GM12865 (cell line): ENCODE results near the gene VEZT.

Experiments used
- DNase-seq: peaks from one replicate; pipeline ENCODE4 v3.0.0; 2010; ENCODE audit warnings: low read depth
- H3K4me3 ChIP-seq: 2 replicates; pipeline ENCODE4 v1.5.1; 2011; ENCODE audit warnings: mild to moderate bottlenecking, low read depth, low read length, control low read depth
- TF ChIP-seq, protein P1 (sequence below): IDR thresholded peaks from 2 replicates; pipeline ENCODE4 v1.5.1; 2011; ENCODE audit warnings: low read length, control low read depth, low read depth, inconsistent platforms; ENCODE audit not compliant: insufficient read depth; ENCODE audit errors: missing control alignments

VEZT gene

DNA sequence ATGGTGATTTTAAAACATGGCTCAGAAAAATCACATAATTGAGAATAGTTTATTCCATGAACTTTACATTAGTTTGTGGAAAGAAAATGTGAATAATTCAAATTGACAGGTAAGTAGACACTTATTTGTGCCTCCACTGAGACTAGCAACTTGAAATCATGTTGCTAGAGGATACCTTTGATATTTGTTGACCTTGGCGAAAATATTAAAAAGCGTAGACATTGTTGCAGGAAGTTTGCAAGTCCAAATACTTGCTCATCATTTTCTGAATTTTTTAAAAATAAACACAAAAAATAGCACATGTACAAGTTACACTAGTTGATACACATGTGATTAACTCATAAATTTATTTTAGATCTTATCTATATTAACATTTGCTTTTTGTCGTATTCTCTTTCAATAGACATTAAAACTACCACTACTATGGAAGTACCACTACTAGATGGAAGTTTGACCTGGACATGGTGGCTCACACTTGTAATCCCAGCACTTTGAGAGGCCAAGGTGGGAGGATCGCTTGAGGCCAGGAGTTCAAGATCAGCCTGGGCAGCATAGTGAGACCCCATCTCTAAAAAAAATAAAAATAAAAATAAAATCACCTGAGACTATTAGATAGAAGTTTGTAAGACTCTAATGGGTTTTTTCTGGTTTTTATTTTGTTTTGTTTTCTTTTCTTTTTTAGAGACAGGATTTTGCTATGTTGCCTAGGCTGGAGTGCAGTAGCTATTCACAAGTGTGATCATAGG lies 24.3 kb downstream of the VEZT start:
- TF ChIP-seq, protein P1, sequence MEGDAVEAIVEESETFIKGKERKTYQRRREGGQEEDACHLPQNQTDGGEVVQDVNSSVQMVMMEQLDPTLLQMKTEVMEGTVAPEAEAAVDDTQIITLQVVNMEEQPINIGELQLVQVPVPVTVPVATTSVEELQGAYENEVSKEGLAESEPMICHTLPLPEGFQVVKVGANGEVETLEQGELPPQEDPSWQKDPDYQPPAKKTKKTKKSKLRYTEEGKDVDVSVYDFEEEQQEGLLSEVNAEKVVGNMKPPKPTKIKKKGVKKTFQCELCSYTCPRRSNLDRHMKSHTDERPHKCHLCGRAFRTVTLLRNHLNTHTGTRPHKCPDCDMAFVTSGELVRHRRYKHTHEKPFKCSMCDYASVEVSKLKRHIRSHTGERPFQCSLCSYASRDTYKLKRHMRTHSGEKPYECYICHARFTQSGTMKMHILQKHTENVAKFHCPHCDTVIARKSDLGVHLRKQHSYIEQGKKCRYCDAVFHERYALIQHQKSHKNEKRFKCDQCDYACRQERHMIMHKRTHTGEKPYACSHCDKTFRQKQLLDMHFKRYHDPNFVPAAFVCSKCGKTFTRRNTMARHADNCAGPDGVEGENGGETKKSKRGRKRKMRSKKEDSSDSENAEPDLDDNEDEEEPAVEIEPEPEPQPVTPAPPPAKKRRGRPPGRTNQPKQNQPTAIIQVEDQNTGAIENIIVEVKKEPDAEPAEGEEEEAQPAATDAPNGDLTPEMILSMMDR, result no peak
- no peak overlapping the region for H3K4me3 ChIP-seq
- no peak for DNase-seq

DNA sequence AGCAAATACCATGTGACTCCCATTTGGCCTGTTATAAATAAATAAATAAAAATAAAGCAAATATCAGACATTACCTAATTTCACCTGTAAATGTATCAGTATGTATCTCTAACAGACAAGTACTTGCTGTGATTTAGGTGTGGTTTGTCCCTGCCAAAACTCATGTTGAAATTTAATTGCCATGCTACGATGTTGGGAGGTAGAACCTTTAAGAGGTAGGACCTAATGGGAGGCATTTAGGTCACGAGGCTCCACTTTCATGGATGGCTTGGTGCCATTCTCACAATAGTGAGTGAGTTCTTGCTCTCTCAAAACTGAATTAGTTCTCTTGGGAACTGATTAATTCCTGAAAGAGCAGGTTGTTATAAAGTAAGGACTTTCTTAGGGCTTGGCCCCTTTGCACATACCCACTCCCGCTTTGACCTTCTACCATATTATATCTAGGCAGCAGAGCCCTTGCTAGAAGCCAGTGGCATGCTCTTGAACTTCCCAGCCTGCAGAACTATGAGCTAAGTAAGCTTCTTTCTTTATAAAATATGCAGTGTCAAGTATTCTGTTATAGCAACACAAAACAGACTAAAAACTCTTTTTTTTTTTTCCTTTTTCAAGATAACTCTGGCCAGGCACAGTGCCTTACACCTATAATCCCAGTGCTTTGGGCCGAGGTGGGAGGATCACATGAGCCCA lies 26.0 kb downstream of the VEZT start:
- H3K4me3 ChIP-seq, result no peak overlapping the region
- no peak for DNase-seq
- TF ChIP-seq, protein P1, result no peak

DNA sequence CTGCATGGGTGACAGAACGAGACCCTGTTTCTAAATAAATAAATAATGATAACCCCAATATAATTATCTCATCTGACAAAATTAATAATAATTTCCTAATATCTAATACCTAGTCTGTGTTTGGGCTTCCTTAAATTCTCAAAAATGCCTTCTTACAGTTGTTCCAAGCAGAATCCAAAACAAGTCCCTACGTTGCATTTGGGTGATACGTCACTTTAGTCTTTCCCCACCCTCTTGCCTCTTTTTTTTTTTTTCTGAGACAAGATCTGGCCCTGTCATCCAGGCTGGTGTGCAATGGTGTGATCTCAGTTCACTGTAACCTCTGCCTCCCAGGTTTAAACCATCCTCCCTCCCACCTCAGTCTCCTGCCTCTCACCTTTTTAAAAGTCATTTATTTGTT lies 26.7 kb downstream of the VEZT start:
- no peak for DNase-seq
- no peak overlapping the region for H3K4me3 ChIP-seq
- TF ChIP-seq, protein P1, result no peak

DNA sequence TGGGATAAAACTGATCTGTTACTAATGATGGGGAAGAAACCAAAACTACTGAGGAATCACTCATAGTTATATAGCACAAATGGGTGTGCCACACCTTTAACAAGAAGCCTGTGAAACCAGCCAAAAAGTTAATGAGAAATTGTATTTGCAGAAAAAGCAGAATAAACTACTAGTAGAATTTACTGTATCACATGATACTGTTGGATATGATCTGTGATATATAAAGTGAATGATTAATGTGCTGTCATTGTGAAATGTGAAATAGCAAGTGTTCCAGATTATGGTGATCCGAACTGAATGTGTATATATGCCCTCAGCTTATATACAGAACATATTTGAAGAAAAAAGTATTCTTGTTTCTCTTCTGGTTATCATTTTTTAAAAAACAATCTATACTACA lies 30.5 kb downstream of the VEZT start:
- H3K4me3 ChIP-seq, result no peak overlapping the region
- DNase-seq, result no peak
- TF ChIP-seq, protein P1, result no peak

DNA sequence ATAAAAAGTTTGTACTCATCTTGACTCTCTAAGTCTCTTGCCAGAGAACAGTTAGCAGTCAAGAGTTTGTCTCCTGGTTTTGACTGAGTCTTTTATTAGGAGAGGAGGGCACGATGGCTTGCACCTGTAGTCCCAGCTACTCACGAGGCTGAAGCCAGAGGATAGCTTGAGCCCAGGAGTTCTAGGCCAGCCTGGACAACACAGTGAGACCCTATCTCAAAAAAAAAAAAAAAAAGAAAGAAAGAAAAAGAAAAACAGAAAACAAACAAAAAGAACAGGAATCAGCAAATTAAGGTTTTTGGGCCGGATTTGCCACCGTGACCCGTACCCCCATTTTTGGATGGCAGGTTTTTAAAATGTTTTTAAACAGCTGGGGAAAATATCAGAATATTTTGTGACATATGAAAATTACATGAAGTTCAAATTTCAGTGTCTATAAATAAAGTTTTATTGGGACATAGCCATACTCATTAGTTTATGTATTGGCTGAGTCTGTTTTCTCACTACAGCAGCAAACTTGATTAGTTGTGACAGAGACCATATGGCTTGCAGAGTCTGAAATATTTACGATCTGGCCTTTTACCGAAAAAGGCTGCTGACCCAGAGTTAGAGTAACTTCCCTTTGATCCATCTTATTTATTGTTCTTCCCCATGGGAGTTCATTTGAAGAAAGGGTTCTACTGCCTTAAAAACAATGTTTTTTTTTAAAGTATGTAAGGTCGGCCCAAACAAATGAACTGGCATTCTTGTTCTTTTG lies 31.2 kb downstream of the VEZT start:
- no peak for DNase-seq
- H3K4me3 ChIP-seq, result no peak overlapping the region
- TF ChIP-seq, protein P1, result no peak

DNA sequence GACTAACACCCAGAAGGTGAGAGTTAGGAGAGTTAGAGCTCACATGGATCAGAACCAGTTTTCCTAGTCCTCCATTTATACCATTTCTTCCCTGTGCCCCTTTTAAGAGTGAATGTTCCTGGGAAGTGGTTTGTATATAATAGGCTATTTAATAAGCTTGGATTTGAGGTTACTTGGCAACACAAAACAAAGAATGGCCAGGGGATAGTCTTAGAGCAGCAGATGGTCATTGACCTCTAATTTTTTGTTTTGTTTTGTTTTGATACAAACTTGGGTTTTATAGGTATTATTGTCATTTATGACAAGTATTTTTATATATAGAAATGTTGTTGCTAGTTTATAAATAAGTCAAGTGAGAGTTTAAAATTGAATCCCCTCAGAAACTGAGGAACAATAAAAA lies 35.8 kb downstream of the VEZT start:
- no peak overlapping the region for H3K4me3 ChIP-seq
- no peak for DNase-seq
- TF ChIP-seq, protein P1, result no peak
